Stimulated activated CD4-positive, alpha-beta T cell treated with anti-CD3 and anti-CD28 coated beads, Interleukin-1b, Interleukin-23, amount 100 ng/mL, for 1 hour (primary cell): Measurements from ENCODE around the gene CCDC74B.
"Not testable (repeated sequence)": the region's sequence is repeated elsewhere in the genome, so short reads cannot be mapped to it uniquely, and the experiment has no call there.

ENCODE experiments used
- DNase-seq, 2 donors: peaks; one replicate each; pipeline ENCODE4 v3.0.0-alpha.2; 2020; ENCODE audit warnings: low read depth in 2 of 2

CCDC74B gene

DNA sequence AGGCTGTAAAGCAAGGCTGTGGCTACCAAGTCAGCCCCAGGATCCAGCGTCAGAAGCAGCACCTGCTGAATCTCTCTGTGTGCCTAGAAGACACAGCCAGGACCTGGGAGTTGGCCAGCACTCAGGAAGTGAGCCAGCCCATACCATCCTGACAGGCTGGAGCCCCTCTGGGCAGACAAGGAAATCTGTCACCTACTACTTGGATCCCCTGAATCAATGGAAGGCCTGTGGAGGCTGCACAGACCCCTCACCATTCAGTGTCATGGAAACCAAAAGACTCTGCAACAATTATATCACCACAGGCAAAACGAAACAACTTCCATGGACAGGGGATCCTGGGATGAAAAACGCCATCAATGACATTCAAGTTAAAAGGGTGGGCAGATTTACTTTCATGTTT lies 21.7 kb upstream of the CCDC74B start:
- not testable (repeated sequence) for DNase-seq

DNA sequence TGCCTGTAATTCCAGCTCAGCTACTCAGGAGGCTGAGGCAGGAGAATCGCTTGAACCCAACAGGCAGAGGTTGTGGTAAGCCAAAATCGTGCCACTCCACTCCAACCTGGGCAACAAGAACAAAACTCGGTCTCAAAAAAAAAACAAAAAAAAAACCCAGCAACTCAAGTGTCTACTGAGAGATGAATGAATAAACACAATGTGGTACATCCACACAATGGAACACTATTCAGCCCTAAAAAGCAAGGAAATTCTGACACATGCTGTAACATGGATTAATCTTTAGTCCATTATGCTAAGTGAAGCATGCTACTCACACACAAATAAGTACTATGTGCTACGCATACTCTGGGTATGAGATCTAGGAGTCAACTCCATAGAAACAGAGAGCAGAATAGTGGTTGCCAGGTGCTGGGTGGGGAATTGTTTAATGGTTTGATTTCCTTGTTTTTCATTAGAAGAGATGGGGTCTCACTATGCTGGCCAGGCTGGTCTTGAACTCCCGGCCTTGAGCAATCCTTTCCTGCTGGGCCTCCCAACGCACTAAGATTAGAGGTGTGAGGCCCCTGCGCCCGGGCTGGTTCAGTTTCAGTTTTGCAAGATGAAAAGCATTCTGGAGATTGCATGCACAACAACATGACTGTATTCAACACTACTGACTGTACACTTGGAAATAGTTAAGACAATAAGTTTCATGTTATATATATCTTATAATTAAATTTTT lies 20.5 kb upstream of the CCDC74B start:
- DNase-seq, result no peak

DNA sequence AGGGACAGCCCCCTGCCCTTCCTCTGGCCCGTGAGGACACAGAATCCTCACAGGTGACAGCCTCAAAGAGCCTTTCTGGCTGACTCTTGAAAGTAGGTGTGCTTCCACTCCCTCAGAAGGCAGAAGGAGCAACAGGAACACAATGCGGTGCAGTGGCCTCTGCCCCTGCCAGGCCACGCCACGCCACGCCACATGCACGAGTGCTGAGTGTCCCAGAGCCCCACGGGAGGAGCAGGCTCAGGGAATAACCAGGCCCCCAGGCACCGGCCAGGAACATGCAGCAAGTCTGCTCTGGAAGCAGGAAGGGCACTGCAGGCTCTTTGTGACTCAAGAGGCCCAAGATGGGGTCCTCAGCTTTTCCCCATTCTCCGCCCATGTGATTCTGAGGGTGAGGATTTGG lies 18.1 kb upstream of the CCDC74B start:
- no peak for DNase-seq

DNA sequence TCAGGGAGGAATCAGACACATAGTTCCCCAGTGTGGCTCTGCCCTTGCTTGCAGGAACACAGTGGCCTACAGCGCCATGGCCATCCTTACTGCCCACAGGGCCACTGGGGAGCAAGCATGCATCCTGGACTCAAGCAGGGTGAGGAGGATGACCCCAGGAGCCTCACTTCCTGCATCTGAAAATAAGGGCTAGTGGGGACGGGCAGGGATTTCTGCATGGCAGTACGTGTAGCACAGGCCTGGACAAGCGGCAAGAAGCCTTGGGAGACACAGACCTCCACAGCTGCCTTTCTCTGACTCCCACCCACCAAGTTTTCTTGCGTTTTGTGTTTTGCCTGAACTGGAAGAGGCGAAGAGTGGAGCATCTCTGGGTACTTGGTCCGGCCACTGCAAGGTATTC lies 17.6 kb upstream of the CCDC74B start:
- not testable (repeated sequence) for DNase-seq

DNA sequence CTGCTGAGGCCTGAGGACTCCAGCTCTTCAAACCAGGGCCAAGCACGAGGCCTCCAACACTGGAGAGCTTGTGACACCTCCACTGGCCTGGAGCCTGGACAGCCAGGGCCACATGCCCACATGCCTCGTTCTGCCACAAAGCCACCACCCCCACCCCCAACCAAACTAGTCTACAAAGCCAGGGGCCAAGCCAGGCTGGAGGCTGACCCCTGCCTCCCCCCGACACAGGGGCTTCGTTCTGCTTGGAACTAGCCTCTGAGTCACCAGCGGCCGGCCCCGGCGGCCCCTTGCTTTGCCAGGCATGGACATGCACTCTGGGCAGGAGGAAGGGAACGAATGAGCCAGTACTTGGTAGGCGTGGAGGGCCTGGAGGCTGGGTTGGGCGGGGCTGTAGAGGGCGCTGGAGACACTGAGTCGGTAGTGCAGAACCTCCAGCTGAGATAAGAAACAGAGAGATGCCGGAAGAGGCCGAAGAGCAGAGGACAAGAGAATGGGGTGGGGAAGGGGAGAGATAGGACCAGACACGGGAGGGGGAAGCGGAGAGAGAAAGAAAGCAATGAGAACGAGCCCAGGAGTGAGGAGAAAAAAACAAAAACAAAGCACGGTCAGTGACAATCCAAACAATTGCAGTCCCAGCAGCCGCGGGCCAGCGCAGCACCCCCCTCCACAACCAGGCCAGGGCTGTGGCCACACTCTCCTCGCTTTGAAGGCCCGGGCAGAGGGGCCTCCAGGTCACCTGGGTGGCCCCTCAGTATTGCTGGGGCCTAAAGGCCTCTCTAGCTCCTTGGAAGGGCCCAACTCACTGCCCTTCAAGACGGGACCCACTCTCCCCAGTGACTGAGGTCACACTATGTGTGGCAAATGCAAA lies 16.2 kb upstream of the CCDC74B start:
- not testable (repeated sequence) for DNase-seq

DNA sequence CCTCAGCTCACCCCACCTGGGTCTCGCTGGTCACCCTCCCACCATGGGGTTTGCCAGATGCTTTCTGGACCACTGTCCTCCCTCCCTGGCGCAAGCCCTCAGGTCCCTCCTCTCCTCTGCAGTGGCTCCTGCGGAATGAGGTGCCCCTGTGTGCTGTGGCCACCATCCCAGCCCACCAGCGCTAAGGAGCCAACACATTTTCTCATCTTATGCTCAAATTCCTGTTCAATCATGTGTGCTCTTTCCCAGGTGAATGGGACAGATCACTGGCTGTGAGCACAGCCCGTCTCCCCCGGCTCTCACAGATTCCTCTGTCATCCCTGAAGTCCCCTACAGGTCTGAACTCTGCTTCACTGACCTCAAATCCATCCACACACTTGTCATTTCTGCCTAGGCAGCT lies 15.2 kb upstream of the CCDC74B start:
- DNase-seq, result no peak

DNA sequence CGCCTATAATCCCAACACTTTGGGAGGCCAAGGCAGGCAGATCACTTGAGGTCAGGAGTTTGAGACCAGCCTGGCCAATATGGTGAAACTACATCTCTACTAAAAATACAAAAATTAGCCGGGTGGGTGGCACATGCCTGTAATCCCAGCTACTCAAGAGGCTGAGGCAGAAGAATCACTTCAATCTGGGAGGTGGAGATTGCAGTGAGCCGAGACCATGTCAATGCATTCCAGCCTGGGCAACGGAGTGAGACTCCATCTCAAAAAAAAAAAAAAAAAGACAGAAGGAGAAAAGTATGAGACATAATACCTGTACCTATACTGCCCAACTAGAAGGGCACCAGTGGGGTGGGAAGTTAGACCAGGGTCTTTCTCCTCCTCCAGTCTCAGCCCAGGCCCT lies 14.5 kb upstream of the CCDC74B start:
- DNase-seq, result not testable (repeated sequence)

DNA sequence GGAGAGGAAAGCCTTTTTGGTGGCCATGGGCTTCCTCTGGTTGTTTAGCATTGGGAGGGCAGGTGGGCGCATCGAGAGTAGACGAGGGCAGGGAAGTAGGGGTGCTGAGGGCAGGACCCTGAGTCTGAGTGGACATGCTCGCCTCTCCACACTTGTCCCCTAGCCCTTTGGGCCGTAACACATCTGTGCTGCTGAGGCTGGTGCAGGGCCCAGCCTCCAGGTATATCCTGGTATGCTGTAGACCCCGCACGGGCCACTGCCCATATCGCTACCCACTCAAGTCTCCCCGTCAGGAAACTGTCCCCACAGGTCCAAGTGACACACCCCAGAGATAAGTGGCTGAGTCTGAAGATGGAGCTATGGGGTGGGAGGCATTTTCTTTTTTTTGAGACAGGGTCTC lies 13.7 kb upstream of the CCDC74B start:
- no peak for DNase-seq

DNA sequence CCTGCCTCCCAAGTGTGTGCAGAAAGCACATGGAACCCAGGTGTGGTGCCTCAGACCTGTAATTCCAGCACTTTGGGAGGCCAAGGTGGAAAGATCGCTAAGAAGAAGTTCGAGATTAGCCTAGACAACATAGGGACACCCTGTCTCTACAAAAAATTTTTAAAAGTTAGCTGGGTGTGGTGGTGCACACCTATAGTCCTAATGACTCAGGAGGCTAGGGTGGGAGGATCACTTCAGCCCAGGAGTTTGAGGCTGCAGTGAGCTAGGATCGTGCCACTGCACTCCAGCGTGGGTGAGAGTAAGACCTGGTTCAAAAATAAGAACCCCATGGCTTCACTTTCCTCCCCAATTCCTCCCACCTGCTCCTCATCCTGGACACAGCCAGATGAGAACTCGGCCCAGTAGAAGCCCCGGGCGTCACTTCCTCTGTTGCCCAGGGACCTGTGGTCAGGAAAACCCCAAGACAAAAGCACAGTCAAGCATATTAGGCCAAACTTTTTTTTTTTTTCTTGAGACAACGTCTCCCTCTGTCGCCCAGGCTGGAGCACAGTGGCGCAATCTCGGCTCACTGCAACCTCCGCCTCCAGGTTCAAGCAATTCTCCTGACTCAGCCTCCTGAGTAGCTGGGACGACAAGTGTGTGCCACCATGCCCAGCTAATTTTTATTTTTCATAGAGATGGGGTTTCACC lies 13.1 kb upstream of the CCDC74B start:
- not testable (repeated sequence) for DNase-seq

DNA sequence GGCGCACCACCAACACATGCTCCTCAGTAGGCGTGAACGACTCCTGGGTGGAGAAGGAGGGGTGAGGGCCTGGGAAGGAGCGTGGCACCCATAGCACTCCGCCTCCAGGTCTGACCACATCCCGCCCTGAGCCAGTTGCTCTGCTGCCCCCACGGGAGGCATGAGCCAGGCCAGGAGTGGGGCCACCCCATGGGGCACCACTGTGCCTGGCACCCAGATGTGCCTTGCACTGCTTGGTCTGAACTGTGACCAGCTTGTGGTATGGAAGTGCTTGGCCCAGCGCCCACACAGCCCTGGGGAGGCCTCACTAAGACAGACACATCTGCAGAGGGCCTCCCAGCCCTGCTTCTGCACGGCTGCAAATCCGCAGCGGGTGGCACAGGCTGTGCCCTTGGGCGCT lies 12.4 kb upstream of the CCDC74B start:
- not testable (repeated sequence) for DNase-seq

DNA sequence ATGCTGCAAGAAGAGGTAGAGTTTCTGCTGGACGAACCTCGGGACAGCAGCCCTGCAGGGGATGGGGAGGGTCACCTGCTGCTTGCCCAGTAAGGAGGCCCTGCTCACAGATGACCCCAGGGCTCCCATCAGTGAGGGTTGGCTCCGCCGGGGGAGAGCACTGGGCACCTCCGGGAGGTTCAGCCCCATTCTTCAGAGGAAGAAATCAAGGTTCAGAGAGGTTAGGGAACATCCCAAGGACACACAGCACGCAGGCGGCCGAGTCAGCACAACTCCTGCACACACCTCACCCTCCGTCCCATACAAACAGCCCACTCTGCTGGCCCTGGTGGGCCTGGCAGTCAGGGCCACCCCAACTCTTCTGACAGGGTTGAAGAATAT lies 11.7 kb upstream of the CCDC74B start:
- no peak for DNase-seq

DNA sequence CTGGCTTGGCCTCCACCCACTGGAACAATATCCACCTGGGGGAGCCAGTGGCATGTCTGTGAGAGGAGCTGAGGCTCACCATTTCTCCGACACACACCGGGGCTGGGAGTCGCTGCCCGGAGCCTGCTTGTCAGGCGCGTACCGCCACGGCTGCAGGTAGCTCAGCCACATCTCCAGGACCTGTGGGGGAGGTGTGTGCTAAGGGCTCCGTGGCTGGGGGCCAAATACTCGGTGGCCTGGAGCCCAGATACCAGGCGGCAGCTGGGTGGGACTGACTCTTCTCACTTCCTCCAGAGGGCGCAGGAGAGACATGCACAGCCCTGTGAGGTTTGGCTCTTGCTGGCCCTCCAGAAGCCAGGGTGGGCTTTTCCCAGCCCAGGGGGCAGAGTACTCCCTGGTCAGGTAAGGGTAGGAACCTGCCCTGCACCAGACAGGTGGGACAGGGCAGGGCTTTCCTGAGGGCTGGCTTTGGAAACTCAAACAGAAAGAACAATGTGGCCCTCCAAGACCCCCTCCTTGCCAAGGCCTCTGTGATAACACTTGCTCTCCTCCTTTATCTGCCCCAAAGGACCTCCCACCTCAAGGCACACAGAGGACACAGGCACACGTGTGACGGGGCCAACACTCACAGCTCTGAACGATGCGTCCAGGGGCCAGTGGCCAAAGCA lies 11.2 kb upstream of the CCDC74B start:
- DNase-seq, result not testable (repeated sequence)

DNA sequence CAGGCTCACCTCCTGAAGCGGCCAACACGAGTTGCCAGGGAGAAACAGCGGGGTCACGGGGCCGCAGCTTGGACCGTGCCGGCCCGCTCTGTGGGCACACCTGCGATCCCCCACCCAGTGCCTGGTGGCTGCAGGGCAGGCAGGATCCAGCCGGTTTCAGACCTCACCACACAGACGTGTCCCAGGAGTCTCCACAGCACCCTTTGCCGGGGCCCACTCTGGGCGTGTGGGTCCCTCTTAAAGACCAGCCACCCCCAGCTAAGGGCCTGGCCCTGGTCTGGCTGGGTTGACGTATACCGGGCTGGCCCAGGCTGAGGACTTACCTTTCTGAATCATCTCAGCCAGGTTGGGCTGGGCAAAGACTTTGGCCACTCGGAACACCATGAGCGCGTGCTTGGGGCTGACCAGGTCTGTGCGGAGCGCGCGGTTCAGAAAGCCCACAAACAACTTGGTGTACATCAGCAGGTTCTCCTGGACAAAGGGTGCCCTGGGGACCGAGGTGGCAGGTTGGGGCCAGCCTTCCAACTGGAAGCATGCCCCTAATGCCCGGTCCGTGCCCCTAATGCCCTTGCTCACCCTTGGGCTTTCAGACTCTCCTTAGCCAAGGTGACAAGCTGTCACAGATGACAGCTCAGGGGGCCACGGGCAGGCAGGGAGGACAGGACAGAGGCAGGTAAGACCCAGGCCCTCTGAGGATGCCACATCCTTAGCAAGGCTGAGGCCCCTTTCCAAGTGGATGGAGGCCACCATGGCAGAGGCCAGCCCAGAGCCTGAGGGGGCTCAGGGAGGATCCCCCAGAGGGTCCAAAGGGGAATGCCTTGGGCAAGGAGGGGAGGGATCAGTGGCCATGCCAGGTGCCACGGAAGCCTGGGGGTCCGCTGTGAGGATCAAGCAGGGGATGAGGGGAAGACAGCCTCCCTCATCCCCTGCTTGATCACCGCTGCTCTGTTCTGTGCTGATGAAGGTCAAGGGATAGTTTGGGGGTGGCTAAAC lies 10.2 kb upstream of the CCDC74B start:
- no peak for DNase-seq

DNA sequence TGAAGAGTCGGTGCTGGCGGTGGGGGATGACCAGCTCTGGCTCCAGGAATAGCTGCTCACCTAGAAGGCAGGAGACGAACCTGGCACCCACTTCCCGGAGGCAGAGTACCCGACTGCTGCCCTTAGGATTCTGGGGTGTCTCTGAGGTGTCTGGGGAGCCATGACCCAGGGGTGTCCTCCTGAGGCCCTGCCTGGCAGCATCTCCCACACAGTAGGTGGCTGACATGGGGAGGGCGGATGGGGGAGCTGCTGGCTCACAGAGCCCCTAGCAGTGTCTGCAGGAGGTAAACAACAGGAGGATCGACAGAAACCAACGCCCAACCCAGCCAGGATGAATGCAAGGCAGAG lies 9.5 kb upstream of the CCDC74B start:
- DNase-seq, result not testable (repeated sequence)

DNA sequence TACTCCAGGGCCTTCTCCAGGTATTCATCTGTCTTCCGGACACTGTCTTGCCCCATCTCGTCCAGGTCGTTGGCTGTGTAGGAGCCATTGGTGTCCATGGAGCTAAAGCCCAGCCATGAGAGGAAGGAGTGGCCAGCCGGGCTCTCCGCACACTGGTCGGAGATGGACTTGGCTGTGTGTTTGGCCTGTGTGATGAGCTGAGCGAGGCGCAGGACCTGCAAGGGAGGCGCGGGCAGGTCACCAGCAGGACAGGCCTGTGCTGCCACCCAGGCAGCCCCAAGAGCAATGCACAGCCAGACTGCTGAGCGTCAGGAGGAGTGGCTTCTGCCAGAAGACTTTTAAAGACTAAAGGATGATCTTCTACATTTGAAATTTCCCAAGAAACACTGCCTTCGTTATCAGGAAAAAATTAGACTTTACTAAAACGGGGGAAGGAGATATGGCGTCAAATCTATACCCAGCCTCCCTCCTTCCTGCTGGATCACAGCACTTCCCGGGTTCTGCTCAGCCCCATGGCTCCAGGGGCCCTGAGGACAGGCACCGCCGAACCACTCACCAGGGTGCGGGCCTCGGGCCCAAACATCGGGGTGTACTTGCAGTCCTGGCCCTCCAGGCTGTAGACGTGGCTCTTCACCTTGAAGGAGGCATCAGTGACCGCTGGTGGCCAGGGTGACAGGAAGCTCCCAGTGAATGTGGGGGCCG lies 9.0 kb upstream of the CCDC74B start:
- not testable (repeated sequence) for DNase-seq

DNA sequence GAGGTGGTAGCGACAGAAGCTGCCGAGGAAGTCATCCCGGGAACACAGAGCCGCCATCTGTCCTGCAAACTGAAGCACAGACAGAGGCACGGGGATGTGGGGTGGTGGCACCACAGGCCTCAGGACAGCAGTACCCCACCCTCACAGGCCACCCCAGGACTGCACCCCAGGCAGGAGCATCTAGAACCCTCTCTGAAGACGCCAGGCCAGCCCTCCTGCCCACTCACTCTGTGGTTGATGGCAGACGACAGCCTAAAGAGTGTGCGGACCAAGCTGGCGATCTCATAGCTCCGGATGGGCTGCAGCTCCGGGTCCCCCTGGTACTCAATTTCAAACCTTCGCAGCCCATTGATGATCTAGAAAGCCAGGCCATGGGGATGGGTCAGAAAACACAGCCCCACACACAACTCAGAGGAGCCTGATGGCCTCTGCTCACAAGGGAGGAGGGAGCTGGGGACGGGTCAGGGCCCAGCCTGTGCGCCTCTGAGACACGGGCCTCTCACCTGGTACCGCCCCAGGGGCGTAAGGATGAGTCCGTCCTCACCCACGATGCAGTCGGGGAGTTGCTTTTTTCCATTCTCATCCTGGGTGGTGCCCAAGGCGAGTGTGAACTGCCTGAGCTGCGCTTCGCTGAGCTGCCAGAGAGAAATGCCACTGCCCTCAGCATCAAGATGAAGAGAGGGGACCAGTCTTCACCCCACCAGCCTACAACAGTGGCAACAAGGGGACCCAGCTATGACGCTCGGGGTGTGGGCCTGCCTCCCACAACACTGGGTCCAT lies 8.1 kb upstream of the CCDC74B start:
- DNase-seq, result no peak

DNA sequence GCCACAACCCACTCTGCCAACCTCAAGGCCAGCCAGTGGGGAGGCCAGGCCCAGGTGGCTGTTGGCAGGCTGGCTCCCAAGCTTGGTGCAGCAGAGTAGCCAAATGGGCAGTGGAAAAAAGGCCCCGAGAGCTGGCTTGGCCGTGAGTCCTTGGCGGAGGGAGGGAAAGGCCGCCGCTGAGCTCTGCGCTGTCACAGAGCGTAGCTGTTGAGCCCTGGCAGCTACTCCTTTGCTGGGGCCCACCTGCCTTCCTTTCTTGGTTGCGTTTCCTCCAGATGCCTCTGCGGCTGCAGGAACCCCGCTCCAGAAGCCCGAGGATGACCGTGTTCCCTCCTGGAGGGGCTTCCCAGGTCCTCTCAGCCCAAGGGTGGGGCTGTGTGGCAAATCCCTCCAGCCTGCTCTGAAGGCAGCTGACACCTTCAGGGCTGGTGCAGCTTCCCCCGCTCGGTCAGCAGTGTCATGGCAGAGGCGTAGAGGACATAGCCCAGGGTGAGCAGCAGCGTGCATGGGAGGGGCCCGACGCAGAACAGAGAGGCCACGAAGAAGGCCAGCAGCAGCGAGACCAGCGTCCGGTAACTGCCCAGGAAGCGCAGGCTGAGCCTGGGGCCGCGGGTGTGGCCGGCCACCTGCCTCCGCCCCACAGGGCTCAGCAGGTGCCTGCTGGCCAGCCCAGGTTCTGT lies 7.4 kb upstream of the CCDC74B start:
- not testable (repeated sequence) for DNase-seq

DNA sequence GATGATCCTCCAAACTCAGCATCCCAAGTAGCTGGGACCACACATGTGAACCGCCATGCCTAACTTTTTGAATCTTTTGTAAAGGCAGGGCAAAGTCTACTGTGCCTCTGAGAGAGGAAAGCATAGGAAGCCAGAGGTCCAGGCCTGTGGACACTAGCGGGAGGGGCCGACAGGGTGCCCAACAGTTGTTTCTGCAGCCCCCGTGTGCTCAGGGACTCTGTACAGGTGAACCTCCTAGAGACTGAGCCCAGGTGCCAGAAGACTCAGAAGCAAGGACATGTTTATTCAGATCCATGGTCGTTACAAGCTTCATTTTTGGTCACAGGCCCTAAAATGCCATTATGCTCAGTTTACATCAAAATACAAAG lies 6.2 kb upstream of the CCDC74B start:
- DNase-seq, result not testable (repeated sequence)
